NCI-H446 treated with DMSO at 0.1 percent for 48 hours (cell line): ENCODE measurements around the gene TWF2.

Experiments
- DNase-seq: peaks from one replicate; lab custom pipeline; 2025; lab: John Stamatoyannopoulos, UW

TWF2 gene

GRCh38 chr3:52222319-52223221 lies 16.4 kb downstream of the TWF2 start:
- no peak for DNase-seq

GRCh38 chr3:52221563-52222318 lies 17.2 kb downstream of the TWF2 start:
- no peak for DNase-seq

- DNase-seq, result no peak
Observed at GRCh38 chr3:52221141-52221562, 17.8 kb downstream of the TWF2 start.

- peak; percentile 15 for DNase-seq
Observed at GRCh38 chr3:52220380-52221026, 18.5 kb downstream of the TWF2 start.

- DNase-seq, result no peak
Observed at GRCh38 chr3:52218937-52219650, 19.9 kb downstream of the TWF2 start.

- no peak for DNase-seq
Observed at GRCh38 chr3:52218454-52218853, 20.5 kb downstream of the TWF2 start.

GRCh38 chr3:52218026-52218425 lies 20.9 kb downstream of the TWF2 start:
- no peak for DNase-seq

GRCh38 chr3:52217409-52217805 lies 21.6 kb downstream of the TWF2 start:
- no peak for DNase-seq

- no peak for DNase-seq
Observed at GRCh38 chr3:52216585-52217408, 22.2 kb downstream of the TWF2 start.

GRCh38 chr3:52215351-52215750 lies 23.6 kb downstream of the TWF2 start:
- no peak for DNase-seq

GRCh38 chr3:52213901-52214300 lies 25.1 kb downstream of the TWF2 start:
- no peak for DNase-seq

- DNase-seq, result no peak
Observed at GRCh38 chr3:52213005-52213404, 26.0 kb downstream of the TWF2 start.

- DNase-seq, result no peak
Observed at GRCh38 chr3:52211268-52211891, 27.6 kb downstream of the TWF2 start.

- no peak for DNase-seq
Observed at GRCh38 chr3:52210550-52211046, 28.4 kb downstream of the TWF2 start.

- DNase-seq, result no peak
Observed at GRCh38 chr3:52210037-52210436, 28.9 kb downstream of the TWF2 start.

- DNase-seq, result no peak
Observed at GRCh38 chr3:52208556-52208955, 30.4 kb downstream of the TWF2 start.

GRCh38 chr3:52205727-52206372 lies 33.1 kb downstream of the TWF2 start:
- DNase-seq, result no peak

GRCh38 chr3:52204337-52205073 lies 34.5 kb downstream of the TWF2 start:
- no peak for DNase-seq

- DNase-seq, result no peak
Observed at GRCh38 chr3:52203701-52204100, 35.3 kb downstream of the TWF2 start.
